ENCODE measurements around the gene TRMT44. TPM values are rescaled to one million over a fixed set of nuclear protein-coding genes. Genes with fewer than 3 reads are reported as not detected.

TRMT44 gene
- total RNA-seq, 2 donors from 2014 or later, result 35.2 to 63.9 TPM

GRCh38 chr4:8523175-8523574, 82.6 kb downstream of the TRMT44 start:
- WGBS, result 78% methylated on average over 13 of the region's 13 CpGs
- Histone ChIP-seq H3K9me3 (no peaks in the 10 kb centered on the region), H3K27ac (no peak overlapping the region), H3K36me3 (no peaks in the 10 kb centered on the region), H3K4me1 (replicated peaks) (no peaks in the 10 kb centered on the region), H3K4me3 (no peak overlapping the region), H3K27me3 (replicated peaks; ENCODE audit: insufficient read depth) (no peaks in the 10 kb centered on the region)
- intact Hi-C loops (cut with DNase I), result no loop called here
- no peak for DNase-seq (ENCODE audit: low spot score)
- TF ChIP-seq POLR2A (IDR thresholded peaks at IDR 0.05), result no peak
- TF ChIP-seq CTCF (IDR thresholded peaks at IDR 0.05), result no peak
- no peak for TF ChIP-seq POLR2AphosphoS5 (IDR thresholded peaks at IDR 0.05)

GRCh38 chr4:8523766-8524165, 83.2 kb downstream of the TRMT44 start:
- intact Hi-C loops (cut with DNase I), result no loop called here
- DNase-seq (ENCODE audit: low spot score), result no peak
- no peak overlapping the region for H3K27ac ChIP-seq
- H3K27me3 ChIP-seq (replicated peaks; ENCODE audit: insufficient read depth), result no peaks in the 10 kb centered on the region
- H3K9me3 ChIP-seq, result no peaks in the 10 kb centered on the region
- TF ChIP-seq POLR2AphosphoS5 (IDR thresholded peaks at IDR 0.05) (no peak), CTCF (IDR thresholded peaks at IDR 0.05) (no peak), POLR2A (IDR thresholded peaks at IDR 0.05) (no peak)
- WGBS, result 73% methylated on average over 3 of the region's 3 CpGs
- H3K4me1 ChIP-seq (replicated peaks), result no peaks in the 10 kb centered on the region
- H3K36me3 ChIP-seq, result no peaks in the 10 kb centered on the region
- no peak overlapping the region for H3K4me3 ChIP-seq

GRCh38 chr4:8524595-8525382, 84.2 kb downstream of the TRMT44 start:
- no peak for DNase-seq (ENCODE audit: low spot score)
- intact Hi-C loops (cut with DNase I), result no loop called here
- H3K4me1 ChIP-seq (replicated peaks), result no peaks in the 10 kb centered on the region
- no peaks in the 10 kb centered on the region for H3K9me3 ChIP-seq
- no peak for TF ChIP-seq POLR2A (IDR thresholded peaks at IDR 0.05)
- TF ChIP-seq CTCF (IDR thresholded peaks at IDR 0.05), result no peak
- TF ChIP-seq POLR2AphosphoS5 (IDR thresholded peaks at IDR 0.05), result no peak
- 74% methylated on average over 12 of the region's 12 CpGs for WGBS
- no peaks in the 10 kb centered on the region for H3K36me3 ChIP-seq
- H3K27me3 ChIP-seq (replicated peaks; ENCODE audit: insufficient read depth), result no peaks in the 10 kb centered on the region
- no peak overlapping the region for H3K27ac ChIP-seq
- no peak overlapping the region for H3K4me3 ChIP-seq

- Histone ChIP-seq H3K4me1 (replicated peaks) (no peaks in the 10 kb centered on the region), H3K36me3 (no peaks in the 10 kb centered on the region), H3K27me3 (replicated peaks; ENCODE audit: insufficient read depth) (no peaks in the 10 kb centered on the region), H3K4me3 (no peak overlapping the region), H3K27ac (no peak overlapping the region), H3K9me3 (no peaks in the 10 kb centered on the region)
- intact Hi-C loops (cut with DNase I), result no loop called here
- DNase-seq (ENCODE audit: low spot score), result no peak
- WGBS, result 77% methylated on average over 16 of the region's 16 CpGs
- TF ChIP-seq CTCF (IDR thresholded peaks at IDR 0.05) (no peak), POLR2A (IDR thresholded peaks at IDR 0.05) (no peak), POLR2AphosphoS5 (IDR thresholded peaks at IDR 0.05) (no peak)
Measured at GRCh38 chr4:8525383-8526120, 85.0 kb downstream of the TRMT44 start.

Small RNA genes within 50 kb of the gene (small RNA-seq; reads per million reads assigned to genes)
- gene RNA5SP152, result 8.0 to 13.8 reads per million in 2 donors

Other genes starting within 250 kb of the TRMT44 start
- gene SH3TC1, start 241.5 kb upstream of the TRMT44 start, total RNA-seq, result 10 to 100 TPM; 22.4 to 37.5 TPM
- 10 to 100 TPM in 1 of 2 donors, 1 to 10 TPM in 1; 6.0 to 18.9 TPM for gene HTRA3, start 171.0 kb upstream of the TRMT44 start, total RNA-seq
- gene ACOX3, start 54 bp upstream of the TRMT44 start, total RNA-seq, result 10 to 100 TPM; 65.7 to 75.4 TPM
- gene GPR78, start 139.6 kb downstream of the TRMT44 start, total RNA-seq, result under 1 TPM in 1 of 2 donors, not detected in 1; 0.45 TPM
- gene CPZ, start 152.0 kb downstream of the TRMT44 start, total RNA-seq, result 10 to 100 TPM in 1 of 2 donors, under 1 TPM in 1; 0.73 to 15.1 TPM

All from prostate gland (tissue), 2 donors.